Stimulated activated CD4-positive, alpha-beta T cell treated with anti-CD3 and anti-CD28 coated beads, Interleukin-4, amount 100 ng/mL, for 24 hours (primary cell): ENCODE data around the gene PGA4.
"Not testable (repeated sequence)": the region's sequence is repeated elsewhere in the genome, so short reads cannot be mapped to it uniquely, and the experiment has no call there.

Experiments
- DNase-seq: peaks from one replicate; pipeline ENCODE4 v3.0.0-alpha.2; 2020

The PGA4 gene

GRCh38 chr11:61207636-61208310 lies 14.4 kb upstream of the PGA4 start:
- not testable (repeated sequence) for DNase-seq

GRCh38 chr11:61210629-61211028 lies 11.5 kb upstream of the PGA4 start:
- DNase-seq = not testable (repeated sequence)

- DNase-seq = not testable (repeated sequence)
Observed at GRCh38 chr11:61211327-61211952, 10.7 kb upstream of the PGA4 start.

GRCh38 chr11:61212202-61212601 lies 9.9 kb upstream of the PGA4 start:
- DNase-seq = not testable (repeated sequence)

- DNase-seq = not testable (repeated sequence)
Observed at GRCh38 chr11:61213711-61214324, 8.3 kb upstream of the PGA4 start.

DNA sequence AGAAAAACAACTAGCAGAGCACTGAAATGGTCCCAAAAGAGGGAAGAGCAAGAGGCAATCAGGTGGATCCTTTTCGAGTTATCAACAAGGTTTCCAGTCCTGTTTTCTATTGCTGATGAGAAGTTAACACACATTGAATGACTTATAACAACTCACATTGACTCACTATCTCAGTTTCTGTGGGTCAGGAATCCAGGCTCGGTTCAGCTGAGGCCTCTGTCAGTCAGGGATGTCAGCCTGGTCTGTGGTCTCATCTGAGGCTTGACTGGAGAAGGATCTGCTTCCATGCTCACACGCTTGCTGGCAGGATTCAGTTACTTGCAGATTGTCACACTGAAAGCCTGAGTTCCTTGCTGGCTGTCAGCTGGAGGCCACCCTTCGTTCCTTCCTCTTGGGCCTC lies 3.8 kb upstream of the PGA4 start:
- DNase-seq = not testable (repeated sequence)

GRCh38 chr11:61219016-61219415 lies 3.1 kb upstream of the PGA4 start:
- not testable (repeated sequence) for DNase-seq

DNA sequence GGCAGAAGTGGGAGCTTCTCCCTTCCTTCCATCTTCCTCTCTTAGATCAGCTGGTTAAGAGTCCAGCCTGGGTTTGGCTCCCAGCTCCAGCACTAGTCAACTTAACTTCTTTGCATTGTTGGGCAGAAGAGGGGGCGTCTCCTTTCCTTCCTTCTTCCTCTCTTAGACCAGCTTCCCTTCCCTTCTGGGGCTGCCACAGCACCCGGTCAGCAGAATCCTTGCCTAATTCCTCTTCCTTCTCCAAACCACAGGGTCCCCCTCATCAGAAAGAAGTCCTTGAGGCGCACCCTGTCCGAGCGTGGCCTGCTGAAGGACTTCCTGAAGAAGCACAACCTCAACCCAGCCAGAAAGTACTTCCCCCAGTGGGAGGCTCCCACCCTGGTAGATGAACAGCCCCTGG lies 545 bp downstream of the PGA4 start:
- DNase-seq = not testable (repeated sequence)

DNA sequence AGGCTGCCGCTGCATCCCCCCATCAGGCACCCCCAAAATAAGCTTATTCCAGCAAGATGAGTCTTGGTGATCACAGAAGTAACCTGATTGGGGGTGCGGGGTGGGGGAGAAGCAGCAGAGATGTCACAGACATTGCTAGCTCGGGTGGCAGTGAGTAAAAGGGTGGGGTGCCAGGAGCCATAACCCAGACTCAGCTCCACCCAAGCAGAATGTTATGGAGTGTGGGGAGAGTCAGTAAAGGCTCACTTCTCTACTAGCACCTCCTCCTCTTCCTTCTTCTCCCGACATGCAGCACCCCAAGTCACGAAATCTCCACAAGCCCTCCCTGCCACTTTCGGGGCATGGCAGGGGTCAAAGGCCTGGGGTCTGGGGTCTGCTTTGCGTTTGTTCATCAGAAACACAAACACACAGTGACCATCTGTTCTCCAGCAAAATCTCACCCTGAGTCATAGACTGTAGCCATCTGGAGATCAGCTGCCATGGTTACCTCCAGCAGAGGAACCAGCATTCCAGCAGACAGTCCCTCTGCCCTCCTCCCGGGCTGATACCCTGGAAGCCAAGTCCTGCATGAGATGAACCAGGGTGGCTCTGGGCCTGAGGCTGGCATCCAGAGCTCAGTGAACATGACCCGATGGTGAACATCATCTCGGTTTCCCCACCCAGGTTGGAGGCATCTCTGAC lies 4.5 kb downstream of the PGA4 start:
- not testable (repeated sequence) for DNase-seq

DNA sequence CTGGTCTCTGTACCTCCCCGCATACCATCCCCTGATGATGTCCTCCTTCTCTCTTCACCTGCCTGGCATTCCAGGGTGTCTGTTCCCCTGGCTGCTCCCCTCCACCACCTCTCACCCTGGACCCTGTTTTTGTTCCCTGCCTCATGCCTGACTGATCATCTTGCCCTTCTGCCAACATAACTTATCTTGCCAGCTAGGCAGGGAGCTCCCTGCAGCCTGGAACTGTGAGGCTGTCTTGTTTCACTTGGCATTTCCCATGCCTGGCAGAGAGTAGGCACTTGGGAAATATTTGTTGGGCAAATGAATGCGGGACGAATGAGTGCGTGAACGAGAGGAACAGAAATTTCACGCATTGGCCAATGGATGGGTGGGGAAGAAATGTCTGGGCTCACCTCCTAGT lies 7.3 kb downstream of the PGA4 start:
- DNase-seq = not testable (repeated sequence)

- not testable (repeated sequence) for DNase-seq
Observed at GRCh38 chr11:61231033-61231432, 8.9 kb downstream of the PGA4 start.

DNA sequence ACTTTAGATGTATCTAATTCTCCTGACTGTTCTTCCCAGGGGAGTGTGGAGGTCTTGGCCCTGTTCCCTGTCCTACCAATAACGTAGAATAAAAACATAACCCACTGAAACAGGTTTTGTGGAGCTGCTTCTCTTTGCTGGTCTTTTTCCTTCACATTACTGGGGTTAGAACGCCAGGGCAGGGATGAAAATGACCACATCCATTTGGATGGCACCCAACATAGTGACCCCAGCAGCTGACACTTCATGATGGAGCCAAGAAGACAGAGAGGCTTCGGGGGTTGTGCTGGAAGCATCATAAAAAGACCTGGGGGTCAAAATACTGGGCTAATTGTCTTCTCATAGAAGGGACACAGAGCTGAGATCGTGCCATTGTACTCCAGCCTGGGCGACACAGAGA lies 9.4 kb downstream of the PGA4 start:
- not testable (repeated sequence) for DNase-seq

- DNase-seq = not testable (repeated sequence)
Observed at GRCh38 chr11:61232548-61233145, 10.5 kb downstream of the PGA4 start.

DNA sequence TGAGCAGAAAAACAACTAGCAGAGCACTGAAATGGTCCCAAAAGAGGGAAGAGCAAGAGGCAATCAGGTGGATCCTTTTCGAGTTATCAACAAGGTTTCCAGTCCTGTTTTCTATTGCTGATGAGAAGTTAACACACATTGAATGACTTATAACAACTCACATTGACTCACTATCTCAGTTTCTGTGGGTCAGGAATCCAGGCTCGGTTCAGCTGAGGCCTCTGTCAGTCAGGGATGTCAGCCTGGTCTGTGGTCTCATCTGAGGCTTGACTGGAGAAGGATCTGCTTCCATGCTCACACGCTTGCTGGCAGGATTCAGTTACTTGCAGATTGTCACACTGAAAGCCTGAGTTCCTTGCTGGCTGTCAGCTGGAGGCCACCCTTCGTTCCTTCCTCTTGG lies 15.0 kb downstream of the PGA4 start:
- DNase-seq = not testable (repeated sequence)

GRCh38 chr11:61240288-61240687 lies 18.1 kb downstream of the PGA4 start:
- not testable (repeated sequence) for DNase-seq

- DNase-seq = not testable (repeated sequence)
Observed at GRCh38 chr11:61240875-61241274, 18.7 kb downstream of the PGA4 start, which contains the start of gene PGA5. TSS of gene PGA5 (plus strand) at chr11:61241175. CDS start at chr11:61241227, 52 bp downstream.

DNA sequence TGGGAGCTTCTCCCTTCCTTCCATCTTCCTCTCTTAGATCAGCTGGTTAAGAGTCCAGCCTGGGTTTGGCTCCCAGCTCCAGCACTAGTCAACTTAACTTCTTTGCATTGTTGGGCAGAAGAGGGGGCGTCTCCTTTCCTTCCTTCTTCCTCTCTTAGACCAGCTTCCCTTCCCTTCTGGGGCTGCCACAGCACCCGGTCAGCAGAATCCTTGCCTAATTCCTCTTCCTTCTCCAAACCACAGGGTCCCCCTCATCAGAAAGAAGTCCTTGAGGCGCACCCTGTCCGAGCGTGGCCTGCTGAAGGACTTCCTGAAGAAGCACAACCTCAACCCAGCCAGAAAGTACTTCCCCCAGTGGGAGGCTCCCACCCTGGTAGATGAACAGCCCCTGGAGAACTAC lies 19.4 kb downstream of the PGA4 start:
- DNase-seq = not testable (repeated sequence)

GRCh38 chr11:61245284-61245964 lies 23.3 kb downstream of the PGA4 start:
- not testable (repeated sequence) for DNase-seq

- DNase-seq = not testable (repeated sequence)
Observed at GRCh38 chr11:61248071-61248470, 25.9 kb downstream of the PGA4 start.

DNA sequence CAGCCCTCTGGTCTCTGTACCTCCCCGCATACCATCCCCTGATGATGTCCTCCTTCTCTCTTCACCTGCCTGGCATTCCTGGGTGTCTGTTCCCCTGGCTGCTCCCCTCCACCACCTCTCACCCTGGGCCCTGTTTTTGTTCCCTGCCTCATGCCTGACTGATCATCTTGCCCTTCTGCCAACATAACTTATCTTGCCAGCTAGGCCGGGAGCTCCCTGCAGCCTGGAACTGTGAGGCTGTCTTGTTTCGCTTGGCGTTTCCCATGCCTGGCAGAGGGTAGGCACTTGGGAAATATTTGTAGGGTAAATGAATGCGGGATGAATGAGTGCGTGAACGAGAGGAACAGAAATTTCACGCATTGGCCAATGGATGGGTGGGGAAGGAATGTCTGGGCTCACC lies 27.1 kb downstream of the PGA4 start:
- DNase-seq = not testable (repeated sequence)

GRCh38 chr11:61250796-61251765 lies 28.9 kb downstream of the PGA4 start:
- not testable (repeated sequence) for DNase-seq
